ENCODE results near the gene FMO2. TPM values are rescaled to one million over a fixed set of nuclear protein-coding genes. Genes with fewer than 3 reads are reported as not detected.

The FMO2 gene
- total RNA-seq, 4 donors from 2014 or later, result 1.9 to 74.4 (median 29.4) TPM

DNA sequence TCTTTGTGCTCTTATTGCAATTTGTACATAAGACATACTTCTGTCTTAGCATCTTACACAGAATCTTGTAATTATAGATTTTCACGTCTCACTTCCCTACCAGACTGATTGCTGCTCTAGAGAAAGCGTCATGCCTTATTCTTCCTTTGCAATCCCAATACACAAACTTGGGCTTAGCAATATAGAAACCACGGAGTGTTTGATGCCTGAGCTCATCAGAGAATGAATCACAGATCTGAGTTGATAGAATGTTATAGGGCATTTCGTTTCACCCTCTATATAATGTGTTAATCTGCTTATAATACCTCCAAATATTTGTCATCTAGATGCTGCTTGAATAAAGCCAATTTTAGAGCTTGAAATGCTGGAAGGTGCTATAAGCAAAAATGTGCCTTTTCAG is 69.8 kb downstream of the FMO2 start:
- Histone ChIP-seq H3K27ac (no peak overlapping the region), H3K4me3 (no peak overlapping the region), H3K27me3 (no peaks in the 10 kb centered on the region), H3K36me3 (no peaks in the 10 kb centered on the region), H3K9me3 (no peaks in the 10 kb centered on the region), H3K4me1 (no peaks in the 10 kb centered on the region)
- intact Hi-C loops (cut with DNase I; ENCODE audit: low total_unique reads), result no loop called here
- no peak for DNase-seq
- TF ChIP-seq, protein P1, sequence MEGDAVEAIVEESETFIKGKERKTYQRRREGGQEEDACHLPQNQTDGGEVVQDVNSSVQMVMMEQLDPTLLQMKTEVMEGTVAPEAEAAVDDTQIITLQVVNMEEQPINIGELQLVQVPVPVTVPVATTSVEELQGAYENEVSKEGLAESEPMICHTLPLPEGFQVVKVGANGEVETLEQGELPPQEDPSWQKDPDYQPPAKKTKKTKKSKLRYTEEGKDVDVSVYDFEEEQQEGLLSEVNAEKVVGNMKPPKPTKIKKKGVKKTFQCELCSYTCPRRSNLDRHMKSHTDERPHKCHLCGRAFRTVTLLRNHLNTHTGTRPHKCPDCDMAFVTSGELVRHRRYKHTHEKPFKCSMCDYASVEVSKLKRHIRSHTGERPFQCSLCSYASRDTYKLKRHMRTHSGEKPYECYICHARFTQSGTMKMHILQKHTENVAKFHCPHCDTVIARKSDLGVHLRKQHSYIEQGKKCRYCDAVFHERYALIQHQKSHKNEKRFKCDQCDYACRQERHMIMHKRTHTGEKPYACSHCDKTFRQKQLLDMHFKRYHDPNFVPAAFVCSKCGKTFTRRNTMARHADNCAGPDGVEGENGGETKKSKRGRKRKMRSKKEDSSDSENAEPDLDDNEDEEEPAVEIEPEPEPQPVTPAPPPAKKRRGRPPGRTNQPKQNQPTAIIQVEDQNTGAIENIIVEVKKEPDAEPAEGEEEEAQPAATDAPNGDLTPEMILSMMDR (IDR thresholded peaks at IDR 0.05), result no peak
- TF ChIP-seq POLR2A (IDR thresholded peaks at IDR 0.05), result no peak

DNA sequence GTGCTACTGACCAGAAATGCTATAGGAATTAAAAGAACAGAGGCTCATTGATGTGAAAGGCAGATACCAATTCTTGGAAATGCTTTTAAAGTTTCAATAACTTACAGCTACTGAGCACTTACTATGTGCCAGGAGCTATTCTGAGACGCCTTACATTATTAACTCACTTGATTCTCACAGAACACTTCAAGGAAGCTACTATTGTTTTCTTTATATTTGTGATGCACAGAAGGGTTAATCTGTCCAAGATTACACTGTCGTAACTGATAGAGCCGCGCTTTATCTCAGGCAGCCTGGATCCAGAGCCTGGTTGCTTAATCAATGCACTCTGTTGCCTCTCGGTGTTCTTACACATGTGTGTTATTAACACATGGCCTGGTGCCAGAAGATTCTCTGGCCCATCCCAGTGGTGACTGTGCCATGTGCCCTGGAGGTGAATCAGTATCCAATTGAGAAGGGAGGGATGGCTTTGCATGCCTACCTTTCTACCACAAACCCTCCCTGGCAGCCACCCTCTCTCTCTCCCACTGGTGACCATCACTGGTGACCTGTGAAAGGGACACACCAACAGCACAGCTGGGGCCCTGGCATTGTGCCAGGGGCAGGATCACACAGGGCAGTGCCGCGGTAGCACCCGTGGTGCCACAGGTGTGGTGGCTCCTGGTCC is 72.0 kb downstream of the FMO2 start:
- no peaks in the 10 kb centered on the region for H3K9me3 ChIP-seq
- no peaks in the 10 kb centered on the region for H3K27me3 ChIP-seq
- peak overlapping the region; percentile 57 to 68 for H3K27ac ChIP-seq
- H3K36me3 ChIP-seq, result no peaks in the 10 kb centered on the region
- intact Hi-C loops (cut with DNase I; ENCODE audit: low total_unique reads), result no loop called here
- H3K4me1 ChIP-seq, result no peaks in the 10 kb centered on the region
- H3K4me3 ChIP-seq, result no peak overlapping the region
- TF ChIP-seq, protein P1 (IDR thresholded peaks at IDR 0.05), result no peak
- TF ChIP-seq POLR2A (IDR thresholded peaks at IDR 0.05), result no peak
- DNase-seq, result peak; percentile 46 to 53

DNA sequence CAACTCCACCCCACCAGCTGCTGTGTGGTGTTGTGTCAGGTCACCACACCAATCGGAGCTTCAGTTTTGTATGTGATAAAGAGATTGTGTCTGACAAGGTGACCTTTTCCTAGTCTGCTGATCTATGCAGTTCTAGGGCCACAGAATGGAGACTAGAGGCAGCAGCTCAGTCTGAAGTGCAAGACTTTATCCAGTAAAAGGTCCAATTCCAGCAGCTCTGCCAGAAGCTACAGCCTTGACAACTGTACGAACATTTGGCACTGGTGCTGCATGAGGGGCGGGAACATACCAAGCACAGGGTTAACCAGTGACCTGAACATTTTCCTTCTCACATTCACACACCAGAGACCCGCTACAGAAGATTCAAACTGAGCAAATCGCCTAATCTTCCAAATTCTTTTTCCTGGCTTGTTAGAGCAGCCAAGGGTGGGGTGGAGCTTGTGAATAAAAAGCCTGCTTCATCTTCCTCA is 72.5 kb downstream of the FMO2 start:
- H3K27me3 ChIP-seq, result no peaks in the 10 kb centered on the region
- no peaks in the 10 kb centered on the region for H3K36me3 ChIP-seq
- TF ChIP-seq, protein P1 (IDR thresholded peaks at IDR 0.05), result no peak
- no peak for TF ChIP-seq POLR2A (IDR thresholded peaks at IDR 0.05)
- H3K4me3 ChIP-seq, result no peak overlapping the region
- intact Hi-C loops (cut with DNase I; ENCODE audit: low total_unique reads), result no loop called here
- H3K27ac ChIP-seq, result peak overlapping the region; percentile 57 to 68
- no peaks in the 10 kb centered on the region for H3K4me1 ChIP-seq
- H3K9me3 ChIP-seq, result no peaks in the 10 kb centered on the region
- peak in 1 of 2 donors; percentile 33 for DNase-seq

- Histone ChIP-seq H3K4me3 (no peak overlapping the region), H3K27ac (peak overlapping the region; percentile 57 to 68)
Measured at GRCh38 chr1:171258429-171258828, 73.3 kb downstream of the FMO2 start.

GRCh38 chr1:171258943-171259342 is 73.8 kb downstream of the FMO2 start:
- Histone ChIP-seq H3K36me3 (no peaks in the 10 kb centered on the region), H3K4me1 (no peaks in the 10 kb centered on the region), H3K27me3 (no peaks in the 10 kb centered on the region), H3K9me3 (no peaks in the 10 kb centered on the region), H3K4me3 (no peak overlapping the region), H3K27ac (peak overlapping the region; percentile 57 to 68)
- intact Hi-C loops (cut with DNase I; ENCODE audit: low total_unique reads), result no loop called here
- no peak for TF ChIP-seq POLR2A (IDR thresholded peaks at IDR 0.05)
- TF ChIP-seq, protein P1 (IDR thresholded peaks at IDR 0.05), result no peak
- no peak for DNase-seq

More at GRCh38 chr1:171258429-171258828, 73.3 kb downstream of the FMO2 start:
- no peak for TF ChIP-seq POLR2A (IDR thresholded peaks at IDR 0.05)
- TF ChIP-seq, protein P1 (IDR thresholded peaks at IDR 0.05), result no peak
- no peak for DNase-seq
- intact Hi-C loops (cut with DNase I; ENCODE audit: low total_unique reads), result no loop called here
- no peaks in the 10 kb centered on the region for H3K9me3 ChIP-seq
- no peaks in the 10 kb centered on the region for H3K36me3 ChIP-seq
- no peaks in the 10 kb centered on the region for H3K27me3 ChIP-seq
- H3K4me1 ChIP-seq, result no peaks in the 10 kb centered on the region

Small RNA genes lying within 50 kb of the gene (small RNA-seq; reads per million reads assigned to genes)
- gene RF00019, result not detected

Other genes with a start within 250 kb of the FMO2 start
- gene MROH9, start 249.8 kb upstream of the FMO2 start, total RNA-seq, result under 1 TPM in 1 of 4 donors, not detected in 3; 0.69 TPM
- 10 to 100 TPM in 1 of 4 donors, 1 to 10 TPM in 1, under 1 TPM in 2; 0.14 to 30.9 (median 1.1) TPM for gene FMO3, start 94.4 kb upstream of the FMO2 start, total RNA-seq
- gene FMO1, start 63.2 kb downstream of the FMO2 start, total RNA-seq, result 10 to 100 TPM in 1 of 4 donors, 1 to 10 TPM in 2, under 1 TPM in 1; 0.77 to 14.1 (median 2.7) TPM
- 10 to 100 TPM in 1 of 4 donors, 1 to 10 TPM in 2, not detected in 1; 1.8 to 10.7 (median 4.0) TPM for gene FMO4, start 128.9 kb downstream of the FMO2 start, total RNA-seq